Jurkat, Clone E6-1 (cell line): ENCODE data around the gene MYH14.
A peak's percentile ranks its signal among the peaks of the same experiment; 100 is the strongest.

Experiments
- DNase-seq: peaks from one replicate; pipeline ENCODE4 v3.0.0-alpha.2; 2011; ENCODE audit warnings: low read depth, low spot score
- H3K4me3 ChIP-seq: 2 replicates; pipeline ENCODE4 v1.5.1; 2011; ENCODE audit warnings: mild to moderate bottlenecking, low read length, control low read depth, moderate library complexity

MYH14 gene

DNA sequence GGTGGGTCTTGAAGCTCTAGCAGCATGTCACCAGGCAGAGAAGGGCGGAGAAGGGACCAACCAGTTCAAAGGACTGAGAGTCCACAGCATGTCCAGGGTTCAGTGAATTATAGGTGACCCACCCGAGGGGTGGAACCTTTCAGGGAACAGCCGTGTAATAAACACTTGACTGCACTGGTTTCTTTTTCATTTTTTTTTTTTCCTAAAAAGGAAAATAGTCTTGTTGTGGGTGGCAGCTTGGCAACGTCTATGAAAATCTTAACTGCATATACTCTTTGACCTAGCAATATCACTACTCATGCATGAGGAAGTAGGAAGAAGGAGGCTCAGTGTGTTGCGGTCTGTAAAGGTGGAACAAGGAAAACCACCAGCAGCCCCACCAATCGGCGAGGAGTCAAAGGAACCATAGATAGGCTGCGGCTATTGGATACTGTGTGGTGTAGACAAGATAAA is 13.0 kb upstream of the MYH14 start:
- DNase-seq: peak; percentile 51
- no peak overlapping the region for H3K4me3 ChIP-seq

GRCh38 chr19:50191216-50191615 is 12.2 kb upstream of the MYH14 start:
- no peak for DNase-seq
- no peak overlapping the region for H3K4me3 ChIP-seq

DNA sequence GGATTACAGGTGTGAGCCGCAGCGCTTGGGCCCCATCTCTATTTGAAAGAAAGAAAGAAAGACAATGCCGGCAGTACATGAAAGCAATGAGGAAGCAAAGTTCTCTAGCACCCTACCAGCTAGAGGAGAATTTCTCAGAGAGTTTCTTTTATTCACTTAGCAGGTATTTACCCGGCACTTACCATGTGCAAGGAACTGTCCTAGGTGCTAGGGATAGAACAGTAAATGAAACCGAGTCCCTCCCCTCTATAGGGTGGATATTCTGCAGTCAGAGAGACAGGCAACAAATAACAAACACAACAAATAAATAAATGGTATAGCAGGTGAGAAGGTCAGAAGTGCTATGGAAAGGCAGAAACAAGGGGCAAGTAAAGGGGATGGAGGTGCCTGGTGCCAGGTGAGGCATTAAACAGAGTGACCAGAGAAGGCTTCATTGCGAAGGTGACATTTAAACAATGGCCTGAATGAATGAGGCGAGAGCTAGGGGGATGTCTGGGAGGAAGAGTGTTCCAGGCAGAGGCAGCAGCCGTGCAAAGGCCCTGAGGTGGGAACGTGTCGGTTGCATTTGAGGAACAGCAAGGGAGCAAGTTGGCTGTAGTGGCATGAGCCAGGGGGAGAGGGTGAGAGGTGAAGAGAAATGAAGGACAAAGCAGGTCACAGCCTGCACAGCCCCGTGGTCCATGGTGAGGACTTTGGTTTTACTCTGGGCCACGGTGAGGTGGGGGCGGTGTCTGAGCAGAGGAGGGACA is 10.8 kb upstream of the MYH14 start:
- DNase-seq: no peak

GRCh38 chr19:50195224-50195623 is 8.2 kb upstream of the MYH14 start:
- DNase-seq: no peak
- no peak overlapping the region for H3K4me3 ChIP-seq

More for the DNA sequence above, 10.8 kb upstream of the MYH14 start:
- no peak overlapping the region for H3K4me3 ChIP-seq

DNA sequence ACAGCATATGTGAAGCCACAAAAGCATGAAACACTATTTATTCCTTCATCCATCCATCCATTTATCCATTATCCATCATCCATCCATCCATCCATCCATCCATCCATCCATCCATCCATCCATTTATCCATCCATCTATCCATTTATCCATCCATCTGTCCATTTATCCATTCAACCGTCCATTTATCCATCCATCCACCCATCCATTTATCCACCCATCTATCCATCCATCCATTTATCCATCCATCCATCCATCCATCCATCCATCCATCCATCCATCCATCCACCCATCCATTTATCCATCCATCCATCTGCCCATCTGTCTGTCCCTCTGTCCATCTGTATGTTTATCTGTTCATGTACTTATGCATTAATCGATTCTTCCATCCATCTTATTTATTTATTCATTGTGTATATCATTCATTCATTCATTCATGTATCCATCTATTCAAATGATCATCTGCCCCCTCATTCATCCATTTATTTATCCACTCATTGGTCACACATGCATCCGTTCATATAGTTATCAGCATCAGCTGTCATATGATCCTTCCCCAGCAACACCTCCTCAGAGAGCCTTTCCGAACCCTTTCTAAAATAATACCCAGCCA is 7.0 kb upstream of the MYH14 start:
- H3K4me3 ChIP-seq: no peak overlapping the region
- DNase-seq: no peak

DNA sequence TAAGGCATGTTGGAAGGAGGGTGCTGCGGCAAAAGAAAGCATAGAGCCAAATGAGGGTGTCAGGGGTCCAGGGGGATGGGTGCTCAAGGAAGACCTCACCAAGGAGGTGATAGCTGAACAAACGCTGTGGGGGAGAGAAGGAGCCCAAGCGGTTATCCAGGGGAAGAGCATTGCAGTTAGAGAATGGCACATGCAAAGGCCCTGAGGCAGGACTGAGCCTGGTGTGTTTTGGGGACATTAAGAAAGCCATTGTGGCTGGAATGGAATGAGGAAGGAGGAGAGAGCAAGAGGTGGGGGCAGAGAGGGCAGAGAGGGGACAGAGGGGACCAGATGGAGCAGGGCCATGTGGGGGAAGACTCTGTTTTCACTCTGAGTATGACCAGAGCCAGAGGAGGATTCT is 6.1 kb upstream of the MYH14 start:
- no peak for DNase-seq

GRCh38 chr19:50198431-50199258 is 4.8 kb upstream of the MYH14 start:
- DNase-seq: no peak

More for the DNA sequence above, 6.1 kb upstream of the MYH14 start:
- no peak overlapping the region for H3K4me3 ChIP-seq

GRCh38 chr19:50199259-50199555 is 4.2 kb upstream of the MYH14 start:
- DNase-seq: no peak
- H3K4me3 ChIP-seq: no peak overlapping the region

More at GRCh38 chr19:50198431-50199258, 4.8 kb upstream of the MYH14 start:
- H3K4me3 ChIP-seq: no peak overlapping the region

DNA sequence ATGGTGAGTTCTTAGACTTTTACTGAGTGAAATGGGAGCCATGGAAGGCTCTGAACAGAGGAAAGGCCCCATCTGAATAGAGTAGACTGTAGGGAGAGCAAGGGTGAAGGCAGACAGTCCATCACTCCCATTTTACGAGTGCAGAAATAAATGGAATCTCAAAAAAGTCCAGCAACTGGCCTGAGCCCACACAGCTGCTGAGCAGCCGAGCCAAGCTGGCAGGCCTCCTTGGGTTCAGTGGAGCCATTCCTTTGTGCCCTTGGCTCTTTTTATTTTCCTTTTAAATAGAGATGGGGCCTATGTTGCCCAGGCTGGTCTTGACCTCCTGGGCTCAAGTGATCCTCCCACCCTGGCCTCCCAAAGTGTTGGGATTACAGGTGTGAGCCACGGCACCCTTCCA is 1.0 kb upstream of the MYH14 start:
- DNase-seq: no peak
- H3K4me3 ChIP-seq: no peak overlapping the region

DNA sequence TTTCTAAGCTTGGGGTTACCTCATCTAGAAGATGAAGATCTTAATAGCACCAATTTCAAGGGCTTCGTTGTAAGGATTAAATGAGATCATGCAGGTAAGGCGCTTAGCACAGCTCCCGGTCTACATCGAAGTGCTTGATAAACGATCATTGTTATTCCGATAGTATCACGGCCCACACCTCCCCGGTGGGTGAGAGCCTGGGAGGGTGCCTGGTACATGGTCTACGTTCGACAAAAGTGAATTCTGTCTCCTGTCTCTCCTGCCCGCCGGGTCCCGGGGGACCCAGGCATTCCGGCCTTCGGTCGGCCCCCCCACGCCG is 501 bp upstream of the MYH14 start:
- H3K4me3 ChIP-seq: no peak overlapping the region
- DNase-seq: no peak

- no peak overlapping the region for H3K4me3 ChIP-seq
- DNase-seq: no peak
These were observed 633 bp downstream of the MYH14 start for GRCh38 chr19:50204081-50204428.

GRCh38 chr19:50204811-50205675 is 1.6 kb downstream of the MYH14 start:
- DNase-seq: no peak
- H3K4me3 ChIP-seq: no peak overlapping the region

GRCh38 chr19:50205681-50206138 is 2.3 kb downstream of the MYH14 start:
- no peak for DNase-seq

GRCh38 chr19:50206191-50206590 is 2.8 kb downstream of the MYH14 start:
- H3K4me3 ChIP-seq: no peak overlapping the region
- no peak for DNase-seq

More at GRCh38 chr19:50205681-50206138, 2.3 kb downstream of the MYH14 start:
- no peak overlapping the region for H3K4me3 ChIP-seq

GRCh38 chr19:50207730-50208129 is 4.3 kb downstream of the MYH14 start:
- no peak overlapping the region for H3K4me3 ChIP-seq
- no peak for DNase-seq

- H3K4me3 ChIP-seq: no peak overlapping the region
- DNase-seq: no peak
These were observed 5.7 kb downstream of the MYH14 start for GRCh38 chr19:50209131-50209530.

DNA sequence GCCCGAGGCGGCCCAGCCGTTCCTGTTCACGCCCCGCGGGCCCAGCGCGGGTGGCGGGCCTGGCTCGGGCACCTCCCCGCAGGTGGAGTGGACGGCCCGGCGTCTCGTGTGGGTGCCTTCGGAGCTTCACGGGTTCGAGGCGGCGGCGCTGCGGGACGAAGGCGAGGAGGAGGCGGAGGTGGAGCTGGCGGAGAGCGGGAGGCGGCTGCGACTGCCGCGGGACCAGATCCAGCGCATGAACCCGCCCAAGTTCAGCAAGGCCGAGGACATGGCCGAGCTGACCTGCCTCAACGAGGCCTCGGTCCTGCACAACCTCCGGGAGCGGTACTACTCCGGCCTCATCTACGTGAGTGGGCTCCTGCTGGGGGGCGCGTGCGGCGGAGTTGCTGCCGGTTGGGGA is 7.0 kb downstream of the MYH14 start:
- H3K4me3 ChIP-seq: no peak overlapping the region
- DNase-seq: no peak

- no peak for DNase-seq
- H3K4me3 ChIP-seq: no peak overlapping the region
These were observed 10.5 kb downstream of the MYH14 start for GRCh38 chr19:50213925-50214324.
